H1 (cell line): ENCODE results near the gene ANKRD9. TPM values are rescaled to one million over a fixed set of nuclear protein-coding genes. Genes with fewer than 3 reads are reported as not detected.

Experiments used
- CEBPB ChIP-seq: IDR thresholded peaks from 2 replicates; pipeline ENCODE4 v1.6.1; 2012; ENCODE audit warnings: low read depth, low read length
- FOSL1 ChIP-seq: IDR thresholded peaks from 2 replicates; pipeline ENCODE4 v1.6.1; 2011; ENCODE audit warnings: mild to moderate bottlenecking, low read depth, low read length, moderate library complexity; ENCODE audit not compliant: insufficient read depth
- GTF2F1 ChIP-seq: IDR thresholded peaks from 2 replicates; pipeline ENCODE4 v1.6.1; 2012; ENCODE audit warnings: low read depth, low read length, improper control_type of control experiment, borderline replicate concordance
- TBP ChIP-seq: IDR thresholded peaks from 2 replicates; pipeline ENCODE4 v1.6.1; 2011; ENCODE audit warnings: low read depth, low read length, improper control_type of control experiment
- polyA plus RNA-seq, 7 experiments: library from polyadenylated mRNA; depleted of rRNA in 3 of 7; stranded (reverse) in 5 of 7; unstranded in 2 of 7; fragments of >200 nt in 5 of 7; fragments of 200-250 nt in 2 of 7; gene quantifications; 1 replicate in 5 of 7; 2 replicates in 1 of 7; 4 replicates in 1 of 7; pipeline versions ENCODE4 v1.2.1 to v1.2.3, GENCODE V29; 2011 to 2013; ENCODE audit warnings: missing spikeins in 2 of 7, mixed read lengths in 2 of 7
- total RNA-seq: library from RNA; stranded (reverse); fragmentation: NEBNext Ultra II Directional; extraction: Animal tissue kit (Norgen Biotek cat#: 25700); gene quantifications from 2 replicates; pipeline ENCODE4 v1.2.1, GENCODE V29; 2021

ANKRD9 gene
- total and polyA plus RNA-seq, 2 of the 8 experiments (the other 6 are each of a cell fraction or from before 2014, with no cell fraction given): 37.0 to 41.8 TPM

DNA sequence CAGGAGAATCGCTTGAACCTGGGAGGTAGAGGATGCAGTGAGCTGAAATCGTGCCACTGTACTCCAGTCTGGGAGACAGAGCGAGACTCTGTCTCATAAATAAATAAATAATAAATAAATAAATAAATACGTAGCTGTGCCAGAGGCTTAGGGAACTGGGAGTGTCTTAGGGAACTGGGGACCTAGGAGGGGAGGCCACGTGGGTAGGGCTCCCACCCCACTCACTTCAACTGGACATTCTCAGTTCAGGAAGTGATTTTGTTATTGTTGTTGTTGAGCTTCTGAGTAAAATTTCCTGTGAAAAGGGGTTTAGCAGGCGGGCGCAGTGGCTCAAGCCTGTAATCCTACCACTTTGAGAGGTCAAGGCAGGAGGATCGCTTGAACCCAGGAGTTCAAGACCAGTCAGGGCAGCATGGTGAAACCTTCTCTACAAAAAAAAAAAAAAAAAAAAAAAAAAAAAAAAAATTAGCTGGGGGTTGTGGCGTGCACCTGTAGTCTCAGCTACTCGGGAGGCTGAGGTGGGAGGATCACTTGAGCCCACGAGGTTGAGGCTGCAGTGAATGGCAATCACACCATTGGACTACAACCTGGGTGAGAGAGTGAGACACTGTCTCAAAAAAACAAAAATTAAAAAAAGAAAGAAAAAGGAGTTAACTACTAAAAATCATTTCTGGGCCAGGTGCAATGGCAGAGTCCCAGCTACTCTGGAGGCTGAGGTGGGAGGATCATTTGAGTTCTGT, 19.0 kb upstream of the ANKRD9 start (continued):
- TF ChIP-seq FOSL1 (no peak), CEBPB (no peak), TBP (no peak), GTF2F1 (no peak)
